Cerebellar nuclear complex (tissue), 1 donor: ENCODE results near the gene RGL4.
A peak's percentile ranks its signal among the peaks of the same experiment; 100 is the strongest.

Experiments used
- DNase-seq, 2 experiments: peaks; one replicate each; lab custom pipeline; 2025; lab: John Stamatoyannopoulos, UW

Gene RGL4

GRCh38 chr22:23681026-23681809 is 9.6 kb upstream of the RGL4 start:
- DNase-seq = no peak

- no peak for DNase-seq
Measured at GRCh38 chr22:23682077-23682476, 8.7 kb upstream of the RGL4 start.

GRCh38 chr22:23682827-23683355 is 7.9 kb upstream of the RGL4 start:
- DNase-seq = no peak

- DNase-seq = no peak
Measured at GRCh38 chr22:23683545-23683944, 7.3 kb upstream of the RGL4 start.

GRCh38 chr22:23684026-23684425 is 6.8 kb upstream of the RGL4 start:
- no peak for DNase-seq

- DNase-seq = no peak
Measured at GRCh38 chr22:23684561-23685031, 6.2 kb upstream of the RGL4 start.

GRCh38 chr22:23685205-23685784 is 5.5 kb upstream of the RGL4 start:
- no peak for DNase-seq

- peak; percentile 28 to 33 for DNase-seq
Measured at GRCh38 chr22:23686416-23687024, 4.3 kb upstream of the RGL4 start.

GRCh38 chr22:23688121-23688520 is 2.7 kb upstream of the RGL4 start:
- no peak for DNase-seq

GRCh38 chr22:23688571-23688970 is 2.2 kb upstream of the RGL4 start:
- DNase-seq = no peak

GRCh38 chr22:23689414-23689813 is 1.4 kb upstream of the RGL4 start:
- no peak for DNase-seq

- DNase-seq = no peak
Measured at GRCh38 chr22:23691748-23692423, 1.1 kb downstream of the RGL4 start.

GRCh38 chr22:23692598-23693291 is 1.9 kb downstream of the RGL4 start:
- DNase-seq = no peak

- no peak for DNase-seq
Measured at GRCh38 chr22:23693979-23694680, 3.3 kb downstream of the RGL4 start.

- no peak for DNase-seq
Measured at GRCh38 chr22:23695141-23695540, 4.3 kb downstream of the RGL4 start.

GRCh38 chr22:23695571-23696325 is 4.9 kb downstream of the RGL4 start:
- no peak for DNase-seq

- no peak for DNase-seq
Measured at GRCh38 chr22:23696326-23696851, 5.6 kb downstream of the RGL4 start.

GRCh38 chr22:23697031-23697970 is 6.5 kb downstream of the RGL4 start:
- no peak for DNase-seq

- DNase-seq = no peak
Measured at GRCh38 chr22:23698094-23698493, 7.3 kb downstream of the RGL4 start.
